Measurements from ENCODE around the gene RC3H1.
"Not testable (repeated sequence)": the region's sequence is repeated elsewhere in the genome, so short reads cannot be mapped to it uniquely, and the experiment has no call there.

Gene RC3H1

GRCh38 chr1:174023440-174023839 is 1.3 kb upstream of the RC3H1 start:
- no peak for DNase-seq

- no peak for DNase-seq
Observed at GRCh38 chr1:174022976-174023277, 770 bp upstream of the RC3H1 start.

- DNase-seq = peak; percentile 55
Observed at GRCh38 chr1:174021591-174022079, 522 bp downstream of the RC3H1 start.

GRCh38 chr1:174018565-174018964 is 3.6 kb downstream of the RC3H1 start:
- DNase-seq = no peak

- DNase-seq = no peak
Observed at GRCh38 chr1:174017231-174017970, 4.8 kb downstream of the RC3H1 start.

- no peak for DNase-seq
Observed at GRCh38 chr1:174013864-174014418, 8.2 kb downstream of the RC3H1 start.

- no peak for DNase-seq
Observed at GRCh38 chr1:174008979-174009378, 13.2 kb downstream of the RC3H1 start.

GRCh38 chr1:174008269-174008668 is 13.9 kb downstream of the RC3H1 start:
- no peak for DNase-seq

- peak; percentile 28 for DNase-seq
Observed at GRCh38 chr1:174007851-174008250, 14.3 kb downstream of the RC3H1 start.

- DNase-seq = peak; percentile 29
Observed at GRCh38 chr1:174005032-174005431, 17.1 kb downstream of the RC3H1 start.

- DNase-seq = no peak
Observed at GRCh38 chr1:174003867-174004266, 18.3 kb downstream of the RC3H1 start.

- no peak for DNase-seq
Observed at GRCh38 chr1:174001573-174001972, 20.6 kb downstream of the RC3H1 start.

GRCh38 chr1:174000371-174000770 is 21.8 kb downstream of the RC3H1 start:
- DNase-seq = no peak

GRCh38 chr1:173997791-173998190 is 24.4 kb downstream of the RC3H1 start:
- peak; percentile 61 for DNase-seq

- no peak for DNase-seq
Observed at GRCh38 chr1:173996995-173997394, 25.2 kb downstream of the RC3H1 start.

GRCh38 chr1:173995475-173995874 is 26.7 kb downstream of the RC3H1 start:
- no peak for DNase-seq

GRCh38 chr1:173993948-173994347 is 28.2 kb downstream of the RC3H1 start:
- not testable (repeated sequence) for DNase-seq

GRCh38 chr1:173988068-173988467 is 34.1 kb downstream of the RC3H1 start:
- DNase-seq = no peak

GRCh38 chr1:173986951-173987350 is 35.2 kb downstream of the RC3H1 start:
- no peak for DNase-seq

- DNase-seq = no peak
Observed at GRCh38 chr1:173970252-173970651, 51.9 kb downstream of the RC3H1 start.

GRCh38 chr1:173965896-173966295 is 56.3 kb downstream of the RC3H1 start:
- not testable (repeated sequence) for DNase-seq

GRCh38 chr1:173963477-173963876 is 58.7 kb downstream of the RC3H1 start:
- no peak for DNase-seq

GRCh38 chr1:173960625-173961024 is 61.5 kb downstream of the RC3H1 start:
- DNase-seq = no peak

GRCh38 chr1:173954179-173954578 is 68.0 kb downstream of the RC3H1 start:
- peak; percentile 13 for DNase-seq

GRCh38 chr1:173948594-173948993 is 73.6 kb downstream of the RC3H1 start:
- DNase-seq = no peak

Measured in EL (cell line).